Naive thymus-derived CD8-positive, alpha-beta T cell (primary cell): ENCODE results near the gene CHD3. TPM values are rescaled to one million over a fixed set of nuclear protein-coding genes. Genes with fewer than 3 reads are reported as not detected.

Experiments
- ATAC-seq, 2 donors: fragments of 150-1000 bp; cut with Tn5 transposase in 1 of 2; sonication (Bioruptor Pico), chemical (Tn5 transposase) in 1 of 2; 1 replicate in 1 of 2; 2 replicates in 1 of 2; pipeline ENCODE4 v1.10.0; 2021; ENCODE audit warnings: mild to moderate bottlenecking in 2 of 2, moderate library complexity in 2 of 2
- POLR2A ChIA-PET: fragments of 350-600 bp; sonication (Branson Sonifier 250); formaldehyde crosslinking; loops from one replicate; lab custom pipeline; 2021; ENCODE audit warnings: antibody characterized with exemption; lab: Charles Lee
- DNase-seq, 10 donors: peaks; one replicate each; pipeline versions ENCODE4 v3.0.0 to v3.0.0-alpha.2; 2020 to 2022
- H3K27ac Mint-ChIP-seq, 10 donors: one replicate each; pipeline ENCODE4 v1.8.0; 2020 to 2022; ENCODE audit warnings: mild to moderate bottlenecking in 10 of 10, mixed read lengths in 10 of 10, moderate library complexity in 4 of 10, inconsistent platforms in 1 of 10
- H3K27me3 Mint-ChIP-seq, 5 donors: one replicate each; pipeline ENCODE4 v1.8.0; 2021 to 2022; ENCODE audit warnings: mixed read lengths in 5 of 5
- H3K36me3 Mint-ChIP-seq, 3 donors: one replicate each; pipeline ENCODE4 v1.8.0; 2020 to 2022; ENCODE audit warnings: mixed read lengths in 3 of 3, mild to moderate bottlenecking in 2 of 3, inconsistent platforms in 1 of 3
- H3K4me1 Mint-ChIP-seq, 4 donors: one replicate each; pipeline ENCODE4 v1.8.0; 2021 to 2022; ENCODE audit warnings: mixed read lengths in 4 of 4
- H3K4me3 Mint-ChIP-seq, 10 donors: one replicate each; pipeline ENCODE4 v1.8.0; 2020 to 2022; ENCODE audit warnings: mild to moderate bottlenecking in 10 of 10, mixed read lengths in 10 of 10, moderate library complexity in 6 of 10, inconsistent platforms in 1 of 10
- H3K9me3 Mint-ChIP-seq, 9 donors: one replicate each; pipeline ENCODE4 v1.8.0; 2020 to 2022; ENCODE audit warnings: mixed read lengths in 9 of 9, mild to moderate bottlenecking in 3 of 9, inconsistent platforms in 1 of 9, moderate library complexity in 1 of 9
- polyA plus RNA-seq, 3 donors: library from polyadenylated mRNA; unstranded; fragments of 300-500 nt; fragmentation: Illumina TruSeq; gene quantifications; one replicate each; pipeline ENCODE4 v1.2.3, GENCODE V29; 2021
- total RNA-seq, 8 experiments: library from RNA in 2 of 8; stranded (reverse) in 2 of 8; gene quantifications; one replicate each; pipeline ENCODE4 v1.2.3 and lab custom pipeline; 2021 to 2026

The CHD3 gene
- 100 to 1,000 TPM; 277 to 281 TPM for total RNA-seq
- polyA plus RNA-seq, result 10 to 100 TPM in 2 of 3 donors, 1 to 10 TPM in 1; 4.3 to 29.2 (median 15.5) TPM
- 328 to 983 (median 539) reads per million in 6 experiments for total RNA-seq (lab: John Stamatoyannopoulos, UW)

DNA sequence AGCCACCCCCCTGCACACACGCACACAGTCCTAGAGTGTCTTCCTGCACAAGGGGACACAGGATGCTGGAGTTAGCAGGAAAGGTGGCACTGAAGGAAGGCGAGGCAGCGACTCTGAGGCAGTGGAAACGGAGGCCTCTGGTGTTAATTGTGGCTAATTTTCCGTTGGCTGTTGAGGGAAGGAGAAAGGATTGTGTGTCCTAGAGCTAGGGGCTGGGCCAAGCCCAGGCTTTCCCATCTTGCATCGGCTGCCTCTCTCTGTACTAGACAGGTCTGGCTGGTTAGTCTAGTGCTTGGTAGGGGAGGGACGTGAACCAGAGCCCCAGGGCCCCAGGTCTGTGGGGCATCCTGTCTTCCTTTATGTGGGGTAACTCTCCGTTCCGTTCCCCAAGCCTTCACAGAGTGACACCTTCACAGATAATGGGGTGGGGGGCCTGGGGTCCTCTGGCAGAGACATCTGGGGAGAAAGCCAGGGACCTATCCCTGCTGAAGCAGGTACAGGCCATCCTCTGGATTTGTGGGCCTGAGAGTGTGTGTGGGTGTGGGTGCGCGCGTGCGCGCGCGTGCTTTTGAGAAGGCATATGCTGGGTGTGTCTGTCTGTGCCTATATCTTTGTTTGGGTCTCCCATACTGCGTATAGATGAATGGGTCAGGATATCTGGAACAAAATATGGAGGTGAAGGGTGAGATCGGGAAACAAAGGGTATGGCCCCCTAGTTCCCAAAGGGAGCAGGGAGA lies at the start of gene CHD3:
TSS of gene CHD3 (plus strand) at position 606 of the 737 bp plus-strand sequence. CDS start 212 bp downstream, outside the sequence.
- DNase-seq (peak in 6 of 10 donors; percentile 25 to 48 (median 34)), ATAC-seq (peak; percentile 15 to 28)
- peak within 1 kb of the TSS in 2 of 10 donors; percentile 22 to 38 for H3K4me3 Mint-ChIP-seq
- H3K9me3 Mint-ChIP-seq, result peaks cover 0 to 2% (median 0%) of the 10 kb centered on the region in 9 donors
- H3K27ac Mint-ChIP-seq, result peak within 1 kb of the TSS in 1 of 10 donors; percentile 62
- H3K36me3 Mint-ChIP-seq, result peaks cover 0 to 45% (median 3%) of the 10 kb centered on the region in 3 donors
- H3K27me3 Mint-ChIP-seq, result no peaks in the 10 kb centered on the region
- peaks cover 7 to 16% (median 9%) of the 10 kb centered on the region in 4 donors for H3K4me1 Mint-ChIP-seq
- POLR2A ChIA-PET, result interaction anchor here (0.9 to 1.6 kb wide), 3 partner anchors 12 to 33 kb away, joined by 3 to 4 read pairs (median 4); partner anchors contain the start of gene NAA38

DNA sequence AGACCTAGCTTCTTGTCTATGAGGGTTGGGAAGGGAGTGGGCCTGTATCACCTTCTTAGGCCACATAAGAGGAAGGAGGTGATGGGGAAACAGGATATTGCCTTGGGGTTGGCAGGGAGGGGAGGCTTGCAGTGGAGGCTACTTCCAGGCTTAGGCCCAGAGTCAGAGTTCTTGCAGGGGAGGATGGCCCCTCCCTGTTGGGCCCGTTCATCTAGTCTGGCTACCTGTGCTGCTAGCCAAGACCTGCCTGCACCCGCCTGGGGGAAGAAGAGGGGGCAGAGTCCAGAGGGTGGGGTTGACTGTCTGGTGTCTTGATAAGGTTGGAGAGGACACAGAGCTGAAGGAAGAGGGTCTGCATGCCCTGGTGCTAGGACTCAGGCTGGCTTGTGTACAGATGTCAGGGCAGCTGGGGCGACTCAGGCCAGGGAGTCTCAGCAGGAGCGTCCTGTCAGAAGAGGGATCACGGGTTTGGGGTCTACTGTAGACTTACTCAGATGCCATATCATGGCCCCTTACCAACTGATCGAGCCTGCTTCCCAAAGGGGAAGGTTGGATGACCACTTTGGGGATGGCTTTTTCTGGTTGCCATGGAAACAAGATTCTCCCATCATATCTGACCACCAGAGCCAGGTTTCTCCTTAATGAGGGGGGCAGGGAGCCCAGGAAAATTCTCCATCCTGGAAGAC lies 49.3 kb upstream of the CHD3 start:
- POLR2A ChIA-PET, result interaction anchor here (2.1 to 6.7 kb wide), 2 partner anchors 12 to 17 kb away, joined by 10 to 103 read pairs; partner anchors contain the start of genes CYB5D1, NAA38 and TMEM88
- Mint-ChIP-seq H3K9me3 (no peaks in the 10 kb centered on the region), H3K4me3 (peak overlapping the region; percentile 23 to 100 (median 86)), H3K36me3 (peaks cover 0 to 14% (median 0%) of the 10 kb centered on the region in 3 donors), H3K4me1 (peaks cover 57 to 83% (median 63%) of the 10 kb centered on the region in 4 donors), H3K27me3 (peaks cover 0 to 8% (median 0%) of the 10 kb centered on the region in 5 donors), H3K27ac (peak overlapping the region; percentile 77 to 99 (median 98))
- ATAC-seq (no peak), DNase-seq (peak in 3 of 10 donors; percentile 18 to 19 (median 18))

DNA sequence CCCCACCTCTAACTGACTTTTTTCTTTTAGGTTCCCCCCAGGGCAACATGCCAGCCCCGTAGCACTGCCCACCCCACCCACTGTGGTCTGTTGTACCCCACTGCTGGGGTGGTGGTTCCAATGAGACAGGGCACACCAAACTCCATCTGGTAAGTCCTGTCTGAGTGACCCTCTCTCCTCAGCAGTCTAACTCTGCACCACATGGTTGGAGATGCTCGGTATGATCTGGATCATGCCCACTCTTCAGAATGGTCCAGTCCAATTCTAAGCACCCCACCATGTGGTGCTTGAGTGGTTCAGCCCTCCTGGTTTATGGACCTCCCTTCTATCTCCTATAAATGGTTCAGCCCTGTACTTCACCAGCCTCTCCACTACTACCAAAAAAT lies 48.7 kb upstream of the CHD3 start:
- peak overlapping the region in 9 of 10 donors; percentile 13 to 100 (median 86) for H3K4me3 Mint-ChIP-seq
- peaks cover 0 to 14% (median 0%) of the 10 kb centered on the region in 3 donors for H3K36me3 Mint-ChIP-seq
- H3K9me3 Mint-ChIP-seq, result no peaks in the 10 kb centered on the region
- ATAC-seq, result no peak
- POLR2A ChIA-PET, result interaction anchor here (2.1 to 6.9 kb wide), 2 partner anchors 12 to 16 kb away, joined by 10 to 54 read pairs; partner anchors contain the start of genes CYB5D1, NAA38 and TMEM88
- peak overlapping the region; percentile 77 to 99 (median 98) for H3K27ac Mint-ChIP-seq
- peaks cover 57 to 87% (median 63%) of the 10 kb centered on the region in 4 donors for H3K4me1 Mint-ChIP-seq
- peak in 3 of 10 donors; percentile 25 to 27 (median 27) for DNase-seq
- H3K27me3 Mint-ChIP-seq, result peaks cover 0 to 8% (median 0%) of the 10 kb centered on the region in 5 donors

DNA sequence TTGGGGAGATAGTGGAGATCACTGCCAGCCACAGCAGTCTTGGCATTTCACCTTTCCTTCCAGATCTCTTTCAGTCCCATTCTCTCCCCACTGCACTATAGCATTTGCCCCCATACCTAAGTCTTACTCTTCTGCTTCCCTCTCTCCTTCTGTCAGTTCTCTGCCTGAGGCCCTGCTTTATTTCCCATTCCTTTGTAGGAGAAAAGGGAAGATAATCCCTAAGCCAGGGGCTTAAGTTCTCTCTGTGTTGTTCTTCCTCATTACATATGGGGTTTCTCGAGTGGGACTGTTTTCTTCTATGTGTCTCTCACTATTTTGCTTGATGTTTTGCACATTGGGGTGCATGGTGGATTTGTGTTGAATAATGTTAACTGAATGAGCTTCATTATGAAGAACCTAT lies 48.1 kb upstream of the CHD3 start:
- peaks cover 0 to 6% (median 0%) of the 10 kb centered on the region in 5 donors for H3K27me3 Mint-ChIP-seq
- H3K36me3 Mint-ChIP-seq, result peaks cover 0 to 14% (median 0%) of the 10 kb centered on the region in 3 donors
- DNase-seq (no peak), ATAC-seq (no peak)
- H3K4me1 Mint-ChIP-seq, result peaks cover 61 to 87% (median 65%) of the 10 kb centered on the region in 4 donors
- POLR2A ChIA-PET, result interaction anchor here (0.7 to 6.9 kb wide), 5 partner anchors 9 to 153 kb away, joined by 3 to 54 read pairs (median 5); partner anchors contain the start of genes CYB5D1, NAA38, TMEM88 and TP53
- peak overlapping the region in 9 of 10 donors; percentile 85 to 100 (median 93) for H3K4me3 Mint-ChIP-seq
- no peaks in the 10 kb centered on the region for H3K9me3 Mint-ChIP-seq
- peak overlapping the region; percentile 80 to 99 (median 98) for H3K27ac Mint-ChIP-seq

DNA sequence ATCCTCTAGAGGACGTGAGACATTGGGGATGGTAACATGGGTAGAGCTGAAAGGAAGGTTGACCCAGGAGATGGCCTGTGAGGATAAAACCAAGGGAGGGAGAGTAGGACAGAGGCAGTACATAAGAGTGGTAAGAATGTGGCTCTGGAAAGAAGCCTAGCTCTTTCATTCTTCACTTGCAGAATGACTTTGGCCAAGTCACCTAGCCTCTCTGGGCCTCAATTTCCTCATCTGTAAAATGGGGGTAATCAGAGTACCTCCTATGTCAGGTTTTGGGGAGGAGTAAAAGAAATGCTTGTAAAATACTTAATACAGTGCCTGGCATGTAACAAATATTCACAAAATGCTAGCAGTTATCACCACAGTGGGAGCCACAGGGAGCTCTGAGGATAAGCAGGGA lies 47.7 kb upstream of the CHD3 start:
- Mint-ChIP-seq H3K36me3 (peaks cover 0 to 16% (median 0%) of the 10 kb centered on the region in 3 donors), H3K4me1 (peaks cover 63 to 87% (median 68%) of the 10 kb centered on the region in 4 donors), H3K27ac (peak overlapping the region; percentile 80 to 99 (median 98)), H3K27me3 (peaks cover 0 to 6% (median 0%) of the 10 kb centered on the region in 5 donors), H3K4me3 (peak overlapping the region; percentile 85 to 100 (median 93)), H3K9me3 (no peaks in the 10 kb centered on the region)
- POLR2A ChIA-PET, result interaction anchor here (0.7 to 6.9 kb wide), 6 partner anchors 8 to 154 kb away, joined by 3 to 54 read pairs (median 6); partner anchors contain the start of genes CYB5D1, NAA38, TMEM88 and TP53
- ATAC-seq (no peak), DNase-seq (no peak)

DNA sequence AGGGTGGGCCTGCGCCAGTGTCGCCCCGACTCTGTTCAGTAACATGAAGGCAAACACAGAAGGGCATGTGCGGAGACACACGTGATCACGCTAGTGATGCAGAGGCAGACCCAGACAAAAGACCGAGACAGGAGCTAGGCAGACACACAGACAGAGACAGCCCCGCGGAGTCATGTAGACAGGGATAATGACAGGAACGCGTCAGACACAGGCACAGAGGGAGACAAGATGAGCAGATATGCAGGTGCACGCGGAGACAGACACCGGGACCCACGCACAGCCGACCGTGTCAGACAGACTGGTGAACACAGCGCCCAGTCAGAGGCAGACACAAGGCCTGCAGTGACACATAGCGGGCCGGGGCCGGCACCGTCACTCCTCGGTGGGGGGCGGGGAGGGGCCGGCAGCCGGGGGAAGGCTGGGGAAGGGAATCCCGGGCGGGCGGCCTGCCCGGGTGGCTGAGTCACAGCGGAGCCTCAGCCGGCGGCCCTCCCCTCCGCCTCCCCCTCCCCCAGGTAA lies 47.1 kb upstream of the CHD3 start:
- Mint-ChIP-seq H3K27me3 (peaks cover 0 to 6% (median 0%) of the 10 kb centered on the region in 5 donors), H3K9me3 (no peaks in the 10 kb centered on the region), H3K4me3 (peak overlapping the region; percentile 88 to 100 (median 95)), H3K4me1 (peaks cover 59 to 81% (median 65%) of the 10 kb centered on the region in 4 donors), H3K27ac (peak overlapping the region; percentile 80 to 100 (median 98)), H3K36me3 (peaks cover 0 to 17% (median 0%) of the 10 kb centered on the region in 3 donors)
- DNase-seq (peak; percentile 80 to 95 (median 87)), ATAC-seq (peak; percentile 34 to 45)
- POLR2A ChIA-PET, result interaction anchor here (0.8 to 7.2 kb wide), 7 partner anchors 7 to 542 kb away, joined by 3 to 116 read pairs (median 7); partner anchors contain the start of genes CYB5D1, KDM6B, NAA38 and TMEM88

DNA sequence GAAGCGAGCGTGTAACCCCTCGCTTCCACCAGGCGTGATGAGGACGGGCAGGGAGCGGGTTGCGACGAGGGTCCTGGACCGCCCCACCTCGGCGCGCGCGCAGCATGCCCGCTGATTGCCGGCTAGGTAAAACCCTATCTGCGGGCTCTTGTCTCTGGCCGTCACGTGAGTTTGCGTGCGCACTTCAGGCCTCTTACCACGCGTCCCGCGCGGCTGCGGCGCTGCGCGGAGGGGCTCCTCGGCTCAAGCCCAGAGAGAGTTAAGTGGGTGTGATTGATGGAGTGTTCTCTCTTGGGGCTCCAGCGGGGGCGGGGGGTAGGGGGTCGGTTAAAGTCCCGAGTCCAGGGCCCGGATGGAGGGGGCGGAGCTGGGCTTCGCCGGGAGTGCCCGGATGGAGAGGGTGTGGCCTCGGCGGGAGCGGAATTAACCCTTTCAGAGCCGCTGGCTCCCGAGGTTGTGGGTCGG lies 46.6 kb upstream of the CHD3 start:
- peak; percentile 73 to 93 (median 84) for DNase-seq
- Mint-ChIP-seq H3K4me3 (peak overlapping the region; percentile 88 to 100 (median 96)), H3K9me3 (no peaks in the 10 kb centered on the region), H3K4me1 (peaks cover 54 to 76% (median 60%) of the 10 kb centered on the region in 4 donors), H3K36me3 (peaks cover 0 to 22% (median 0%) of the 10 kb centered on the region in 3 donors), H3K27me3 (peaks cover 0 to 6% (median 0%) of the 10 kb centered on the region in 5 donors), H3K27ac (peak overlapping the region; percentile 94 to 100 (median 98))
- POLR2A ChIA-PET, result interaction anchor here (0.6 to 7.2 kb wide), 8 partner anchors 7 to 541 kb away, joined by 3 to 116 read pairs (median 6); partner anchors contain the start of genes CYB5D1, KDM6B, NAA38 and TMEM88
- peak; percentile 26 to 34 for ATAC-seq

DNA sequence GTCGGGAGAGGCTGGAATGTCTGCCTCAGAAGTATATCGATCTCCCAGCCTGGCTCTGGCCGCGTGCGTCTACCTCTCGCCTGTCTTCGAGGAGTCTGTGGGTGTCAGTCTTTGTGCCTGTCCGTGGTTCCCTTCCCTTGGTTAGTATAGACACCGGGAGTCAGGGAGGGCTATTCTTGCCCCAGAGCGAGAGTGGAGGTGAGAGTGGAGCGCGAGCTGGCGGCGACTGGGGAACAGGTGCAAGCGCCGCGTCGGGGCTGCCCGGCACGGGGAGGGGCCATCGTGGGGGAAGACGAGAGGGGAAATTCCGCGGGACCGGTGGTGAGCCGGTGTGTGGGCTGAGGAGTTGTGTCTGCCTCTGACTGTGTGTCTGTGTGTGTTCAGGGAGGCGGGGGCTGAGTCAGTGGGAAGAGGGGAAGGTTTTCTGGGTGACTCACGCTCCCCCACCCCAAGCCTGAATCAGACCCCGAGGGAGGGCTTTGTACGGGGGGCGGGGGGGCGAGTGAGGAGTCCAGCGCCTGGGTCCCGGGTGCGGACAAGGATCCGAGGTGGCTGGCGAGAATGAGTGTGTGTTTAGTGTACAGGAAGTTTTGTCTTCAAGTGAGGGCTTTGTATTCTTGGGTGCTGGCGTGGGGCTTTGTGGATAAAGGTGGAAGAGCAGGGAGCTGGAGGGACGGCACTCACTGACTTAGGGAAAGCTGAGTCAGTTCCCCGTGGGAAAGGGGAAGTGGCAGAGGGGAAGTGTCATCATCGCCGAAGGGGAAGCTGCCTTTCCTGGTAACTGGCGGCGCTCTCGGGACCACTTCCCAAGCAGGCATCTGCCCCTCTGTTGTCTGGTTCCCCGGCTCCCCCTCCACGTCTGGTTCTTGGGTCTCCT lies 46.0 kb upstream of the CHD3 start:
- Mint-ChIP-seq H3K27ac (peak overlapping the region; percentile 94 to 100 (median 98)), H3K4me1 (peaks cover 49 to 69% (median 54%) of the 10 kb centered on the region in 4 donors), H3K9me3 (no peaks in the 10 kb centered on the region), H3K4me3 (peak overlapping the region; percentile 88 to 100 (median 96)), H3K36me3 (peaks cover 0 to 28% (median 0%) of the 10 kb centered on the region in 3 donors), H3K27me3 (peaks cover 0 to 6% (median 0%) of the 10 kb centered on the region in 5 donors)
- peak; percentile 47 to 58 for ATAC-seq
- POLR2A ChIA-PET, result interaction anchor here (0.5 to 7.2 kb wide), 9 partner anchors 8 to 543 kb away, joined by 3 to 116 read pairs (median 4); partner anchors contain the start of genes CYB5D1, KDM6B, NAA38 and TMEM88
- peak in 9 of 10 donors; percentile 82 to 98 (median 93) for DNase-seq

DNA sequence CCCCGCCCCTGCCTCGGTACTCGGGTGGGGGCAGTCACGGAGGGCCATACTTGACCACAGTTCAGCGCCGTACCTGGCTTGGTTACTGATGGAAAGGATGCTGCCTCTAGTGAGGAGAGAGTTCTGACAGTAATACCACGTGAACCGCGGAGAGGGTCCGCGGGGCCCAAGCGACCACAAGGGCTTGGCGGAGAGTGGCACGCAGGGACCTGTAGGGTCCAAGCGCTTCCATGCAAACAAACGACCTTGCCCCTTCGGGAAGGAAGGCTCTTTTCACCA lies 45.4 kb upstream of the CHD3 start:
- peak in 1 of 2 donors; percentile 0 for ATAC-seq
- peak overlapping the region; percentile 94 to 100 (median 98) for H3K27ac Mint-ChIP-seq
- no peaks in the 10 kb centered on the region for H3K9me3 Mint-ChIP-seq
- H3K4me3 Mint-ChIP-seq, result peak overlapping the region; percentile 88 to 100 (median 96)
- H3K4me1 Mint-ChIP-seq, result peaks cover 46 to 65% (median 52%) of the 10 kb centered on the region in 4 donors
- peak in 2 of 10 donors; percentile 45 to 56 for DNase-seq
- H3K36me3 Mint-ChIP-seq, result peaks cover 0 to 29% (median 0%) of the 10 kb centered on the region in 3 donors
- peaks cover 0 to 6% (median 0%) of the 10 kb centered on the region in 5 donors for H3K27me3 Mint-ChIP-seq
- POLR2A ChIA-PET, result interaction anchor here (1.0 to 7.2 kb wide), 5 partner anchors 8 to 330 kb away, joined by 3 to 116 read pairs (median 22); partner anchors contain the start of genes CYB5D1, KDM6B, NAA38 and TMEM88
